Measurements from ENCODE around the gene MPIG6B. TPM values are rescaled to one million over a fixed set of nuclear protein-coding genes. Genes with fewer than 3 reads are reported as not detected.

Gene MPIG6B
- total RNA-seq, 1 donor from 2014 or later: not detected

- Histone ChIP-seq H3K9ac (no peak overlapping the region), H3K4me3 (no peak overlapping the region), H3K79me2 (ENCODE audit: low read depth) (no peaks in the 10 kb centered on the region), H3K4me2 (no peak overlapping the region), H3K27me3 (no peaks in the 10 kb centered on the region), H3K36me3 (no peaks in the 10 kb centered on the region), H4K20me1 (ENCODE audit: low read depth) (peaks cover 8% of the 10 kb centered on the region), H2AFZ (replicated peaks) (no peak overlapping the region), H3K9me3 (ENCODE audit: low read depth) (no peaks in the 10 kb centered on the region), H3K27ac (no peak overlapping the region), H3F3A (ENCODE audit: low read depth) (peaks cover 18% of the 10 kb centered on the region), H3K4me1 (peaks cover 3% of the 10 kb centered on the region)
- peaks cover 38% of the 10 kb centered on the region for H3K36me3 Mint-ChIP-seq
- no peak for DNase-seq (ENCODE audit: low spot score)
- peaks cover 2% of the 10 kb centered on the region for H3K27me3 Mint-ChIP-seq (ENCODE audit: insufficient read depth, low read depth)
- peak overlapping the region; percentile 57 for H3K27ac Mint-ChIP-seq
- no peak overlapping the region for H3K4me3 Mint-ChIP-seq
- peaks cover 11% of the 10 kb centered on the region for H3K4me1 Mint-ChIP-seq
- no peak for TF ChIP-seq EZH2phosphoT487 (IDR thresholded peaks at IDR 0.05)
- TF ChIP-seq, protein P1, sequence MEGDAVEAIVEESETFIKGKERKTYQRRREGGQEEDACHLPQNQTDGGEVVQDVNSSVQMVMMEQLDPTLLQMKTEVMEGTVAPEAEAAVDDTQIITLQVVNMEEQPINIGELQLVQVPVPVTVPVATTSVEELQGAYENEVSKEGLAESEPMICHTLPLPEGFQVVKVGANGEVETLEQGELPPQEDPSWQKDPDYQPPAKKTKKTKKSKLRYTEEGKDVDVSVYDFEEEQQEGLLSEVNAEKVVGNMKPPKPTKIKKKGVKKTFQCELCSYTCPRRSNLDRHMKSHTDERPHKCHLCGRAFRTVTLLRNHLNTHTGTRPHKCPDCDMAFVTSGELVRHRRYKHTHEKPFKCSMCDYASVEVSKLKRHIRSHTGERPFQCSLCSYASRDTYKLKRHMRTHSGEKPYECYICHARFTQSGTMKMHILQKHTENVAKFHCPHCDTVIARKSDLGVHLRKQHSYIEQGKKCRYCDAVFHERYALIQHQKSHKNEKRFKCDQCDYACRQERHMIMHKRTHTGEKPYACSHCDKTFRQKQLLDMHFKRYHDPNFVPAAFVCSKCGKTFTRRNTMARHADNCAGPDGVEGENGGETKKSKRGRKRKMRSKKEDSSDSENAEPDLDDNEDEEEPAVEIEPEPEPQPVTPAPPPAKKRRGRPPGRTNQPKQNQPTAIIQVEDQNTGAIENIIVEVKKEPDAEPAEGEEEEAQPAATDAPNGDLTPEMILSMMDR (IDR thresholded peaks at IDR 0.05): no peak
- TF ChIP-seq EZH2 (IDR thresholded peaks at IDR 0.05): no peak
- H3K9me3 Mint-ChIP-seq: no peaks in the 10 kb centered on the region
These were observed 35.1 kb upstream of the MPIG6B start for GRCh38 chr6:31687860-31688693.

DNA sequence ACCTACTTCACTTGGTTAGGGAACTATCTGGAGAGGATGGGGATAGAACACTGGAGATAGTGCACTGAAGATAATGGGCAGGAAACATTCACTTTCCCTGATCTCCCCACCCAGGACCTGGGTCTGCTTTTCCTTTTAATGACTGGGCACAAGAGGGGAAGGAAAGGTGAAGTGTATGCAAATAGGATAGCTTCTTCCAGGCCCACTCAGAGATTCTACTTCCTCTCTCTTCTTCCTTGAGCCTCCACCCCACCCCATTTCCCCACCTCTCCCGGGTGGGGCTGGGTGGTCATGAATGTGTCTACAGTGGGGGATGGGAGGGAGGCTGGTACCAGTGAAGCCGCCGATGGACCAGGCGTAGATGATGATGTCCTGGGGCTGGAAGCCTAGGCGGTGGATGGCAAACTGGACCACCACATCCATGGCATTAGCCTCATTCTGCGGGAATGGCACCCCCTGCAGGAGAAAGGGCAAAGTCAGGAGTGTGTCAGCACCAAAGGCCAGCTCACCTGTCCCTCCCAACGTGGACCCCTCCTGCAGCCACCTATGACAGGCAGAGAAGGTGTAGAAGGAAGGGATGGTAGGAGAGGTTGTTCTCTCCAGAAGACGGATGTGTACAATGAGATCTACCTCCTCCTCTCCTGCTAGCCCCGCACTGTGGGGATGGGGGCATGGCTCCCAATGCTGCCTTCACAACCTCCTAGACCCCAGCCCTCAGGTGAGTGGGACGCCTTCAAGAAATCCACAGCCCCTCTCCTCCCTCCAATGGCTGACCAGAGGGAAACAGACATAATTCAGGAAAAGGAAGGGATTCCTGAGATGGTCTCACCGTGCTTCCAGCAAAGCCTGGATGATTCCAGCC, 33.7 kb upstream of the MPIG6B start:
- DNase-seq (ENCODE audit: low spot score): no peak
- Mint-ChIP-seq H3K9me3 (no peaks in the 10 kb centered on the region), H3K4me1 (peaks cover 3% of the 10 kb centered on the region), H3K4me3 (no peak overlapping the region), H3K27me3 (ENCODE audit: insufficient read depth, low read depth) (peaks cover 2% of the 10 kb centered on the region), H3K36me3 (peaks cover 43% of the 10 kb centered on the region), H3K27ac (peak overlapping the region; percentile 34)
- H3F3A ChIP-seq (ENCODE audit: low read depth): peaks cover 5% of the 10 kb centered on the region
- no peaks in the 10 kb centered on the region for H3K79me2 ChIP-seq (ENCODE audit: low read depth)
- H3K4me3 ChIP-seq: no peak overlapping the region
- H2AFZ ChIP-seq (replicated peaks): no peak overlapping the region
- no peaks in the 10 kb centered on the region for H3K27me3 ChIP-seq
- H3K9me3 ChIP-seq (ENCODE audit: low read depth): no peaks in the 10 kb centered on the region
- H4K20me1 ChIP-seq (ENCODE audit: low read depth): peaks cover 3% of the 10 kb centered on the region
- no peak for TF ChIP-seq EZH2phosphoT487 (IDR thresholded peaks at IDR 0.05)
- TF ChIP-seq, protein P1 (IDR thresholded peaks at IDR 0.05): peak; percentile 50
- no peak overlapping the region for H3K4me2 ChIP-seq
- no peak overlapping the region for H3K9ac ChIP-seq
- no peaks in the 10 kb centered on the region for H3K36me3 ChIP-seq
- no peaks in the 10 kb centered on the region for H3K4me1 ChIP-seq
- no peak overlapping the region for H3K27ac ChIP-seq

- TF ChIP-seq EZH2phosphoT487 (IDR thresholded peaks at IDR 0.05): no peak
- Mint-ChIP-seq H3K36me3 (peaks cover 40% of the 10 kb centered on the region), H3K4me3 (no peak overlapping the region), H3K27ac (peak overlapping the region; percentile 34), H3K27me3 (ENCODE audit: insufficient read depth, low read depth) (peaks cover under 1% of the 10 kb centered on the region), H3K9me3 (no peaks in the 10 kb centered on the region), H3K4me1 (peaks cover 3% of the 10 kb centered on the region)
- no peak for DNase-seq (ENCODE audit: low spot score)
- Histone ChIP-seq H2AFZ (replicated peaks) (no peak overlapping the region), H3K9ac (no peak overlapping the region), H3K4me3 (no peak overlapping the region), H3K9me3 (ENCODE audit: low read depth) (no peaks in the 10 kb centered on the region), H3K27ac (no peak overlapping the region), H3F3A (ENCODE audit: low read depth) (no peaks in the 10 kb centered on the region), H3K27me3 (no peaks in the 10 kb centered on the region), H3K4me2 (no peak overlapping the region), H3K36me3 (no peaks in the 10 kb centered on the region), H3K79me2 (ENCODE audit: low read depth) (no peaks in the 10 kb centered on the region), H3K4me1 (no peaks in the 10 kb centered on the region), H4K20me1 (ENCODE audit: low read depth) (peaks cover 3% of the 10 kb centered on the region)
These were observed 32.7 kb upstream of the MPIG6B start for GRCh38 chr6:31690231-31691077.

Measured in neural progenitor cell (in vitro differentiated cells).